ENCODE measurements around the gene FARS2. TPM values are rescaled to one million over a fixed set of nuclear protein-coding genes. Genes with fewer than 3 reads are reported as not detected.

FARS2 gene
- total RNA-seq, 1 experiment from 2014 or later, result 13.8 TPM

GRCh38 chr6:5746759-5747130 is 485.4 kb downstream of the FARS2 start:
- no peaks in the 10 kb centered on the region for H3K36me3 ChIP-seq (ENCODE audit: control insufficient read depth in 1 of 2, insufficient read depth in 2 of 2, low read length in 2 of 2)

GRCh38 chr6:5747379-5747778 is 486.1 kb downstream of the FARS2 start:
- no peaks in the 10 kb centered on the region for H3K36me3 ChIP-seq (ENCODE audit: control insufficient read depth in 1 of 2, insufficient read depth in 2 of 2, low read length in 2 of 2)
- CTCF ChIA-PET, result no interaction called here
- POLR2A ChIA-PET, result no interaction called here
- ATAC-seq (no peak), DNase-seq (ENCODE audit: low read depth, low spot score) (no peak)
- no peaks in the 10 kb centered on the region for H3K9me2 ChIP-seq (ENCODE audit: insufficient read depth)
- no peaks in the 10 kb centered on the region for H3K9me3 ChIP-seq (ENCODE audit: control insufficient read depth in 1 of 2, insufficient read depth in 1 of 2, low read depth in 1 of 2, low read length in 2 of 2)
- RAD21 ChIA-PET (ENCODE audit: low non-redundant PET in 1 of 2, low total read pairs in 2 of 2, uncharacterized antibody in 2 of 2, unreplicated experiment in 2 of 2), result no interaction called here
- no peak overlapping the region for H3K27ac ChIP-seq (ENCODE audit: low read depth, low read length)
- H2AFZ ChIP-seq (ENCODE audit: low read depth, low read length, poor library complexity, severe bottlenecking), result no peak overlapping the region
- H3K27me3 ChIP-seq (ENCODE audit: insufficient read depth, low read length), result no peaks in the 10 kb centered on the region
- intact Hi-C loops (cut with micrococcal nuclease), result no loop called here
- H3K4me3 ChIP-seq (replicated peaks in 1 of 2; ENCODE audit: low read depth in 1 of 2, low read length in 2 of 2), result no peak overlapping the region
- H3K4me1 ChIP-seq (ENCODE audit: control insufficient read depth in 1 of 2, insufficient read depth in 2 of 2, low read length in 2 of 2), result peaks cover 0 to 7% of the 10 kb centered on the region in 2 experiments; a peak in 1 of 4 replicates
- no peak overlapping the region for H3K4me2 ChIP-seq (ENCODE audit: low read length)
- no peak overlapping the region for H3K9ac ChIP-seq (ENCODE audit: low read length)
- BruUV-seq (replicated peaks), result no TSS peak
- no peaks in the 10 kb centered on the region for H4K20me1 ChIP-seq (ENCODE audit: insufficient read depth)
- no peaks in the 10 kb centered on the region for H3K79me2 ChIP-seq (ENCODE audit: insufficient read depth, low read length)
- TF ChIP-seq FOSL1 (IDR thresholded peaks at IDR 0.05; ENCODE audit: low read depth), result no peak
- TF ChIP-seq ZBTB33 (IDR thresholded peaks at IDR 0.05; ENCODE audit: extremely low read depth, insufficient replicate concordance, low read length), result no peak
- TF ChIP-seq ZFX (IDR thresholded peaks at IDR 0.05), result no peak
- no peak for TF ChIP-seq SRF (IDR thresholded peaks at IDR 0.05; ENCODE audit: low read depth)
- no peak for TF ChIP-seq REST (IDR thresholded peaks at IDR 0.05; ENCODE audit: low read depth)
- TF ChIP-seq CEBPB (IDR thresholded peaks at IDR 0.05; ENCODE audit: low read depth), result no peak
- no peak for TF ChIP-seq JUND (IDR thresholded peaks at IDR 0.05)
- no peak for TF ChIP-seq RAD21 (IDR thresholded peaks at IDR 0.05; ENCODE audit: low read depth)
- no peak for TF ChIP-seq TCF7L2 (IDR thresholded peaks at IDR 0.05; ENCODE audit: borderline replicate concordance, extremely low read depth, insufficient read depth, insufficient read length)

More at GRCh38 chr6:5746759-5747130, 485.4 kb downstream of the FARS2 start:
- H3K79me2 ChIP-seq (ENCODE audit: insufficient read depth, low read length), result no peaks in the 10 kb centered on the region
- H4K20me1 ChIP-seq (ENCODE audit: insufficient read depth), result no peaks in the 10 kb centered on the region
- DNase-seq (ENCODE audit: low read depth, low spot score) (no peak), ATAC-seq (no peak)
- POLR2A ChIA-PET, result no interaction called here
- no peak overlapping the region for H3K4me3 ChIP-seq (replicated peaks in 1 of 2; ENCODE audit: low read depth in 1 of 2, low read length in 2 of 2)
- H3K27me3 ChIP-seq (ENCODE audit: insufficient read depth, low read length), result no peaks in the 10 kb centered on the region
- CTCF ChIA-PET, result no interaction called here
- RAD21 ChIA-PET (ENCODE audit: low non-redundant PET in 1 of 2, low total read pairs in 2 of 2, uncharacterized antibody in 2 of 2, unreplicated experiment in 2 of 2), result no interaction called here
- TF ChIP-seq CTCF (IDR thresholded peaks at IDR 0.05 in 2 of 3, conservative IDR thresholded peaks at IDR 0.05 in 1 of 3; ENCODE audit: borderline replicate concordance in 1 of 3, insufficient read depth in 1 of 3, low read depth in 2 of 3, low read length in 2 of 3), result no peak
- H2AFZ ChIP-seq (ENCODE audit: low read depth, low read length, poor library complexity, severe bottlenecking), result no peak overlapping the region
- no peak overlapping the region for H3K27ac ChIP-seq (ENCODE audit: low read depth, low read length)
- H3K4me2 ChIP-seq (ENCODE audit: low read length), result no peak overlapping the region
- no peaks in the 10 kb centered on the region for H3K9me3 ChIP-seq (ENCODE audit: control insufficient read depth in 1 of 2, insufficient read depth in 1 of 2, low read depth in 1 of 2, low read length in 2 of 2)
- no peak overlapping the region for H3K9ac ChIP-seq (ENCODE audit: low read length)
- H3K4me1 ChIP-seq (ENCODE audit: control insufficient read depth in 1 of 2, insufficient read depth in 2 of 2, low read length in 2 of 2), result peaks cover 0 to under 1% of the 10 kb centered on the region in 2 experiments; a peak in 1 of 4 replicates
- H3K9me2 ChIP-seq (ENCODE audit: insufficient read depth), result no peaks in the 10 kb centered on the region
- BruUV-seq (replicated peaks), result no TSS peak
- intact Hi-C loops (cut with micrococcal nuclease), result no loop called here

Data from HCT116 (cell line).